WTC11 (cell line): ENCODE results near the gene SPAG5. TPM values are rescaled to one million over a fixed set of nuclear protein-coding genes. Genes with fewer than 3 reads are reported as not detected.

Experiments
- ATAC-seq: fragments of 200-7000 bp; cut with Tn5 transposase; 2 replicates; pipeline ENCODE4 v1.10.0; 2021; ENCODE audit warnings: mild to moderate bottlenecking, moderate library complexity
- CTCF ChIA-PET: fragments of 300-600 bp; sonication (Branson Sonifier 250); formaldehyde crosslinking; loops from one replicate; lab custom pipeline; 2021; ENCODE audit warnings: antibody characterized with exemption; lab: Charles Lee
- POLR2A ChIA-PET: fragments of 350-600 bp; sonication (Branson Sonifier 250); formaldehyde crosslinking; loops from one replicate; lab custom pipeline; 2021; ENCODE audit warnings: antibody characterized with exemption; lab: Charles Lee
- DNase-seq: peaks from one replicate; pipeline ENCODE4 v3.0.0; 2021; ENCODE audit warnings: low spot score
- H3K27ac Mint-ChIP-seq: 2 replicates; pipeline ENCODE4 v1.8.0; 2021; ENCODE audit warnings: mixed read lengths
- H3K27me3 Mint-ChIP-seq: 2 replicates; pipeline ENCODE4 v1.8.0; 2021; ENCODE audit warnings: low read depth, mild to moderate bottlenecking, moderate library complexity, mixed read lengths
- H3K36me3 Mint-ChIP-seq: 2 replicates; pipeline ENCODE4 v1.8.0; 2021; ENCODE audit warnings: mixed read lengths
- H3K4me1 Mint-ChIP-seq: 2 replicates; pipeline ENCODE4 v1.8.0; 2022; ENCODE audit warnings: mixed read lengths
- H3K4me3 Mint-ChIP-seq: 2 replicates; pipeline ENCODE4 v1.8.0; 2021; ENCODE audit warnings: mild to moderate bottlenecking, moderate library complexity, mixed read lengths
- H3K9me3 Mint-ChIP-seq: 2 replicates; pipeline ENCODE4 v1.8.0; 2021; ENCODE audit warnings: mixed read lengths
- ATF2 ChIP-seq: sonication (generic); formaldehyde crosslinking; IDR thresholded peaks from 2 replicates; pipeline ENCODE4 v1.8.1; 2022; ENCODE audit warnings: low read depth, missing genetic modification reagents, borderline replicate concordance
- FOXK1 ChIP-seq: sonication (generic); formaldehyde crosslinking; IDR thresholded peaks from 2 replicates; pipeline ENCODE4 v1.8.0; 2022; ENCODE audit warnings: mild to moderate bottlenecking, moderate library complexity, missing genetic modification reagents
- FOXP4 ChIP-seq: sonication (generic); formaldehyde crosslinking; IDR thresholded peaks from 2 replicates; pipeline ENCODE4 v1.8.0; 2022; ENCODE audit warnings: mild to moderate bottlenecking, missing genetic modification reagents
- GTF2I ChIP-seq: fragments of 250-450 bp; sonication (Bioruptor Pico); conservative IDR thresholded peaks from 2 replicates; pipeline ENCODE4 v1.4.0; 2021; ENCODE audit warnings: mild to moderate bottlenecking
- HMGA2 ChIP-seq: fragments of 250-450 bp; sonication (Bioruptor Pico); IDR thresholded peaks from 2 replicates; pipeline ENCODE4 v1.4.0; 2021; ENCODE audit warnings: mild to moderate bottlenecking, moderate library complexity
- HMGXB4 ChIP-seq: sonication (generic); formaldehyde crosslinking; IDR thresholded peaks from 2 replicates; pipeline ENCODE4 v1.8.1; 2023; ENCODE audit warnings: mild to moderate bottlenecking, moderate library complexity, missing genetic modification reagents
- JUN ChIP-seq: sonication (generic); formaldehyde crosslinking; IDR thresholded peaks from 2 replicates; pipeline ENCODE4 v1.8.0; 2023; ENCODE audit warnings: mild to moderate bottlenecking, missing genetic modification reagents
- NFE2L1 ChIP-seq: sonication (generic); formaldehyde crosslinking; IDR thresholded peaks from 2 replicates; pipeline ENCODE4 v1.8.1; 2023; ENCODE audit warnings: missing genetic modification reagents
- NR2C2 ChIP-seq: sonication (generic); formaldehyde crosslinking; IDR thresholded peaks from 2 replicates; pipeline ENCODE4 v1.8.0; 2022; ENCODE audit warnings: mild to moderate bottlenecking, missing genetic modification reagents
- PREB ChIP-seq: sonication (generic); formaldehyde crosslinking; IDR thresholded peaks from 2 replicates; pipeline ENCODE4 v1.8.1; 2022; ENCODE audit warnings: mild to moderate bottlenecking, missing genetic modification reagents, moderate library complexity, borderline replicate concordance
- SP1 ChIP-seq: sonication (generic); formaldehyde crosslinking; conservative IDR thresholded peaks from 2 replicates; pipeline ENCODE4 v1.8.1; 2022; ENCODE audit warnings: missing genetic modification reagents
- TP53 ChIP-seq: sonication (generic); formaldehyde crosslinking; IDR thresholded peaks from 2 replicates; pipeline ENCODE4 v1.8.1; 2023; ENCODE audit warnings: mild to moderate bottlenecking, missing genetic modification reagents
- USF1 ChIP-seq: sonication (generic); formaldehyde crosslinking; IDR thresholded peaks from 2 replicates; pipeline ENCODE4 v1.8.0; 2022; ENCODE audit warnings: mild to moderate bottlenecking, missing genetic modification reagents
- ZBTB43 ChIP-seq: sonication (generic); formaldehyde crosslinking; IDR thresholded peaks from 2 replicates; pipeline ENCODE4 v1.8.1; 2023; ENCODE audit warnings: mild to moderate bottlenecking, missing genetic modification reagents
- ZNF121 ChIP-seq: sonication (generic); formaldehyde crosslinking; IDR thresholded peaks from 2 replicates; pipeline ENCODE4 v1.8.0; 2023; ENCODE audit warnings: missing genetic modification reagents
- ZNF138 ChIP-seq: sonication (generic); formaldehyde crosslinking; conservative IDR thresholded peaks from 2 replicates; pipeline ENCODE4 v1.8.1; 2022; ENCODE audit warnings: mild to moderate bottlenecking, moderate library complexity, missing genetic modification reagents
- ZNF232 ChIP-seq: sonication (generic); formaldehyde crosslinking; IDR thresholded peaks from 2 replicates; pipeline ENCODE4 v1.8.0; 2022; ENCODE audit warnings: mild to moderate bottlenecking, missing genetic modification reagents
- ZNF281 ChIP-seq: sonication (generic); formaldehyde crosslinking; IDR thresholded peaks from 2 replicates; pipeline ENCODE4 v1.8.0; 2023; ENCODE audit warnings: mild to moderate bottlenecking, missing genetic modification reagents
- ZNF532 ChIP-seq: fragments of 250-450 bp; sonication (Bioruptor Pico); IDR thresholded peaks from 2 replicates; pipeline ENCODE4 v1.9.0; 2021; ENCODE audit warnings: mild to moderate bottlenecking, borderline replicate concordance
- total RNA-seq: library from RNA; stranded (reverse); gene quantifications from 3 replicates; pipeline ENCODE4 v1.2.3, GENCODE V29; 2021

The SPAG5 gene
- total RNA-seq, 1 experiment from 2014 or later, result 146 TPM

- POLR2A ChIA-PET, result interaction anchor here (1.0 kb wide), 1 partner anchor 16 kb away, joined by 4 read pairs; the partner anchor contains the start of genes SDF2 and SUPT6H
- Mint-ChIP-seq H3K4me1 (peaks cover 24% of the 10 kb centered on the region), H3K27ac (peak overlapping the region; percentile 78), H3K27me3 (no peaks in the 10 kb centered on the region), H3K4me3 (peak overlapping the region; percentile 73), H3K9me3 (no peaks in the 10 kb centered on the region), H3K36me3 (peaks cover 34% of the 10 kb centered on the region)
- DNase-seq (no peak), ATAC-seq (no peak)
- CTCF ChIA-PET, result interaction anchor here (0.7 to 3.0 kb wide), 14 partner anchors 11 to 306 kb away, joined by 3 to 38 read pairs (median 6); partner anchors contain the start of genes ALDOC, PROCA1, RPL23A and SDF2
- TF ChIP-seq HMGXB4 (CRISPR knock-in tag), result no peak
- no peak for TF ChIP-seq ATF2
- no peak for TF ChIP-seq ZBTB43 (CRISPR knock-in tag)
- no peak for TF ChIP-seq NR2C2
- TF ChIP-seq ZNF121, result no peak
- TF ChIP-seq ZNF281, result no peak
- no peak for TF ChIP-seq JUN (CRISPR knock-in tag)
- no peak for TF ChIP-seq SP1 (CRISPR knock-in tag)
- TF ChIP-seq NFE2L1 (CRISPR knock-in tag), result no peak
- TF ChIP-seq PREB (CRISPR knock-in tag), result no peak
- no peak for TF ChIP-seq FOXK1 (CRISPR knock-in tag)
- no peak for TF ChIP-seq USF1 (CRISPR knock-in tag)
- TF ChIP-seq TP53 (CRISPR knock-in tag), result no peak
- TF ChIP-seq ZNF532 (CRISPR knock-in tag), result no peak
- no peak for TF ChIP-seq GTF2I (CRISPR knock-in tag)
- no peak for TF ChIP-seq ZNF138 (CRISPR knock-in tag)
- no peak for TF ChIP-seq ZNF232 (CRISPR knock-in tag)
- no peak for TF ChIP-seq FOXP4 (CRISPR knock-in tag)
- no peak for TF ChIP-seq HMGA2 (CRISPR knock-in tag)
Measured at GRCh38 chr17:28646039-28646754, 47.4 kb upstream of the SPAG5 start.
